ENCODE results near the gene ZBTB3. TPM values are rescaled to one million over a fixed set of nuclear protein-coding genes. Genes with fewer than 3 reads are reported as not detected.
A peak's percentile ranks its signal among the peaks of the same experiment; 100 is the strongest.

ZBTB3 gene
- total and polyA plus RNA-seq, 9 of the 15 experiments (the other 6 are each of a cell fraction or from before 2014, with no cell fraction given), result 1.9 to 10.0 (median 4.9) TPM

DNA sequence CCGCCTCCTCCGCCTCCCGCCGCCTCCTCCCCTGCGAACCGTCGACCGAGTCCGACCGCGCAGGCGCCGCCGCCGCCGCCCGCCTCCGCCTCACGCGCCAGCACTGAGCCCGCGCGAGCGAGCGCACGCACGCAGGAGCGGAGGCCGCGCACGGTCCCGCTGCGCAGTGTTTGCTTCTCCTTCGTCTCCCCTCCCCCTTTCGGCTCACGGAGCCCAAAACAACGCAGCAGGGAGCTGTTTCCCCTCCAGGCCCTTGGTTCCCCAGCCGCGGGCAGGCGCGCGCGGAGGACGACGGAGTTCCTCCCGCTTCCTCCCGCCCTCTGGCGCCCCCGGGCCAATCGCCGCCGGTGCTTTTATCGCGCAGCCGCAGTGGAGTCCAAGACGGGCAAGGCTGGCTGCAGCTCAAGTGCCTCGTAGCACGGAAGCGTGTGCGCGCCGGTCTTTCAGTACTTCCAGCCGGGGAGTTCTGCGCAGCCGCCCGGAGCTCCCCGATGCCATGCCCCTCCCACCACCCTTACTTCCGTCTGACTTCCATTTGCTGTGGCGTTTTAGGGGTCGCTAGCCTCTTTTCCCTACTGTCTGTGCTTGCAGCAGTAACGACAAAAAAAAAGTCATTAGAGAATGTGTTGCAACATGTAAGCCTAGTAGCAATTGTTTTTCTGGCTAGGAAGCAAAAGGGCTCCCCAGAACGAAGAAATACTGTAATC is 26.6 kb downstream of the ZBTB3 start, which contains the start of gene HNRNPUL2 (continued):
- TF ChIP-seq, protein P1, sequence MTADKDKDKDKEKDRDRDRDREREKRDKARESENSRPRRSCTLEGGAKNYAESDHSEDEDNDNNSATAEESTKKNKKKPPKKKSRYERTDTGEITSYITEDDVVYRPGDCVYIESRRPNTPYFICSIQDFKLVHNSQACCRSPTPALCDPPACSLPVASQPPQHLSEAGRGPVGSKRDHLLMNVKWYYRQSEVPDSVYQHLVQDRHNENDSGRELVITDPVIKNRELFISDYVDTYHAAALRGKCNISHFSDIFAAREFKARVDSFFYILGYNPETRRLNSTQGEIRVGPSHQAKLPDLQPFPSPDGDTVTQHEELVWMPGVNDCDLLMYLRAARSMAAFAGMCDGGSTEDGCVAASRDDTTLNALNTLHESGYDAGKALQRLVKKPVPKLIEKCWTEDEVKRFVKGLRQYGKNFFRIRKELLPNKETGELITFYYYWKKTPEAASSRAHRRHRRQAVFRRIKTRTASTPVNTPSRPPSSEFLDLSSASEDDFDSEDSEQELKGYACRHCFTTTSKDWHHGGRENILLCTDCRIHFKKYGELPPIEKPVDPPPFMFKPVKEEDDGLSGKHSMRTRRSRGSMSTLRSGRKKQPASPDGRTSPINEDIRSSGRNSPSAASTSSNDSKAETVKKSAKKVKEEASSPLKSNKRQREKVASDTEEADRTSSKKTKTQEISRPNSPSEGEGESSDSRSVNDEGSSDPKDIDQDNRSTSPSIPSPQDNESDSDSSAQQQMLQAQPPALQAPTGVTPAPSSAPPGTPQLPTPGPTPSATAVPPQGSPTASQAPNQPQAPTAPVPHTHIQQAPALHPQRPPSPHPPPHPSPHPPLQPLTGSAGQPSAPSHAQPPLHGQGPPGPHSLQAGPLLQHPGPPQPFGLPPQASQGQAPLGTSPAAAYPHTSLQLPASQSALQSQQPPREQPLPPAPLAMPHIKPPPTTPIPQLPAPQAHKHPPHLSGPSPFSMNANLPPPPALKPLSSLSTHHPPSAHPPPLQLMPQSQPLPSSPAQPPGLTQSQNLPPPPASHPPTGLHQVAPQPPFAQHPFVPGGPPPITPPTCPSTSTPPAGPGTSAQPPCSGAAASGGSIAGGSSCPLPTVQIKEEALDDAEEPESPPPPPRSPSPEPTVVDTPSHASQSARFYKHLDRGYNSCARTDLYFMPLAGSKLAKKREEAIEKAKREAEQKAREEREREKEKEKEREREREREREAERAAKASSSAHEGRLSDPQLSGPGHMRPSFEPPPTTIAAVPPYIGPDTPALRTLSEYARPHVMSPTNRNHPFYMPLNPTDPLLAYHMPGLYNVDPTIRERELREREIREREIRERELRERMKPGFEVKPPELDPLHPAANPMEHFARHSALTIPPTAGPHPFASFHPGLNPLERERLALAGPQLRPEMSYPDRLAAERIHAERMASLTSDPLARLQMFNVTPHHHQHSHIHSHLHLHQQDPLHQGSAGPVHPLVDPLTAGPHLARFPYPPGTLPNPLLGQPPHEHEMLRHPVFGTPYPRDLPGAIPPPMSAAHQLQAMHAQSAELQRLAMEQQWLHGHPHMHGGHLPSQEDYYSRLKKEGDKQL (CRISPR knock-in tag; IDR thresholded peaks at IDR 0.05; ENCODE audit: borderline replicate concordance), result no peak
- TF ChIP-seq TBP (optimal IDR thresholded peaks at IDR 0.05; ENCODE audit: low read depth, low read length) (peak; percentile 74), ILK (tag; IDR thresholded peaks at IDR 0.05; ENCODE audit: borderline replicate concordance, low read depth) (no peak), ADNP (tag; IDR thresholded peaks at IDR 0.05) (no peak), ZNF780A (CRISPR knock-in tag; IDR thresholded peaks at IDR 0.05) (no peak), ZNF121 (CRISPR knock-in tag; conservative IDR thresholded peaks at IDR 0.05) (no peak), TARDBP (IDR thresholded peaks at IDR 0.05) (peak; percentile 57; the same call in 1 of the 2 replicates), TEAD1 (CRISPR knock-in tag; IDR thresholded peaks at IDR 0.05) (peak; percentile 9 to 91; a peak in 1 of 4 replicates), MAFF (IDR thresholded peaks at IDR 0.05; ENCODE audit: low read length) (no peak), ZNF589 (CRISPR knock-in tag; IDR thresholded peaks at IDR 0.05; ENCODE audit: low read depth) (no peak; the same call in 1 of the 2 replicates), ZSCAN29 (IDR thresholded peaks at IDR 0.05) (no peak)
- TF ChIP-seq, protein P2, sequence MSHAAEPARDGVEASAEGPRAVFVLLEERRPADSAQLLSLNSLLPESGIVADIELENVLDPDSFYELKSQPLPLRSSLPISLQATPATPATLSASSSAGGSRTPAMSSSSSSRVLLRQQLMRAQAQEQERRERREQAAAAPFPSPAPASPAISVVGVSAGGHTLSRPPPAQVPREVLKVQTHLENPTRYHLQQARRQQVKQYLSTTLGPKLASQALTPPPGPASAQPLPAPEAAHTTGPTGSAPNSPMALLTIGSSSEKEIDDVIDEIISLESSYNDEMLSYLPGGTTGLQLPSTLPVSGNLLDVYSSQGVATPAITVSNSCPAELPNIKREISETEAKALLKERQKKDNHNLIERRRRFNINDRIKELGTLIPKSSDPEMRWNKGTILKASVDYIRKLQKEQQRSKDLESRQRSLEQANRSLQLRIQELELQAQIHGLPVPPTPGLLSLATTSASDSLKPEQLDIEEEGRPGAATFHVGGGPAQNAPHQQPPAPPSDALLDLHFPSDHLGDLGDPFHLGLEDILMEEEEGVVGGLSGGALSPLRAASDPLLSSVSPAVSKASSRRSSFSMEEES (CRISPR knock-in tag; IDR thresholded peaks at IDR 0.05), result no peak; the same call in 1 of the 2 replicates
- TF ChIP-seq, protein P3, sequence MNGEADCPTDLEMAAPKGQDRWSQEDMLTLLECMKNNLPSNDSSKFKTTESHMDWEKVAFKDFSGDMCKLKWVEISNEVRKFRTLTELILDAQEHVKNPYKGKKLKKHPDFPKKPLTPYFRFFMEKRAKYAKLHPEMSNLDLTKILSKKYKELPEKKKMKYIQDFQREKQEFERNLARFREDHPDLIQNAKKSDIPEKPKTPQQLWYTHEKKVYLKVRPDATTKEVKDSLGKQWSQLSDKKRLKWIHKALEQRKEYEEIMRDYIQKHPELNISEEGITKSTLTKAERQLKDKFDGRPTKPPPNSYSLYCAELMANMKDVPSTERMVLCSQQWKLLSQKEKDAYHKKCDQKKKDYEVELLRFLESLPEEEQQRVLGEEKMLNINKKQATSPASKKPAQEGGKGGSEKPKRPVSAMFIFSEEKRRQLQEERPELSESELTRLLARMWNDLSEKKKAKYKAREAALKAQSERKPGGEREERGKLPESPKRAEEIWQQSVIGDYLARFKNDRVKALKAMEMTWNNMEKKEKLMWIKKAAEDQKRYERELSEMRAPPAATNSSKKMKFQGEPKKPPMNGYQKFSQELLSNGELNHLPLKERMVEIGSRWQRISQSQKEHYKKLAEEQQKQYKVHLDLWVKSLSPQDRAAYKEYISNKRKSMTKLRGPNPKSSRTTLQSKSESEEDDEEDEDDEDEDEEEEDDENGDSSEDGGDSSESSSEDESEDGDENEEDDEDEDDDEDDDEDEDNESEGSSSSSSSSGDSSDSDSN (IDR thresholded peaks at IDR 0.05; ENCODE audit: borderline replicate concordance in 1 of 2, low read depth in 2 of 2, low read length in 2 of 2), result peak in 1 of 2 experiments; percentile 51; a peak in 2 of 4 replicates
- TF ChIP-seq, protein P4, sequence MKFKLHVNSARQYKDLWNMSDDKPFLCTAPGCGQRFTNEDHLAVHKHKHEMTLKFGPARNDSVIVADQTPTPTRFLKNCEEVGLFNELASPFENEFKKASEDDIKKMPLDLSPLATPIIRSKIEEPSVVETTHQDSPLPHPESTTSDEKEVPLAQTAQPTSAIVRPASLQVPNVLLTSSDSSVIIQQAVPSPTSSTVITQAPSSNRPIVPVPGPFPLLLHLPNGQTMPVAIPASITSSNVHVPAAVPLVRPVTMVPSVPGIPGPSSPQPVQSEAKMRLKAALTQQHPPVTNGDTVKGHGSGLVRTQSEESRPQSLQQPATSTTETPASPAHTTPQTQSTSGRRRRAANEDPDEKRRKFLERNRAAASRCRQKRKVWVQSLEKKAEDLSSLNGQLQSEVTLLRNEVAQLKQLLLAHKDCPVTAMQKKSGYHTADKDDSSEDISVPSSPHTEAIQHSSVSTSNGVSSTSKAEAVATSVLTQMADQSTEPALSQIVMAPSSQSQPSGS (CRISPR knock-in tag; IDR thresholded peaks at IDR 0.05), result no peak

Data from K562 (cell line).